A549 (cell line): ENCODE results near the gene AARSD1. TPM values are rescaled to one million over a fixed set of nuclear protein-coding genes. Genes with fewer than 3 reads are reported as not detected.

Source experiments
- ATAC-seq, 2 experiments: fragments of 200-7000 bp in 1 of 2; fragments of >200 bp in 1 of 2; cut with Nextera tagmentation in 1 of 2; cut with Tn5 transposase in 1 of 2; 3 replicates each; pipeline versions ENCODE4 v1.8.0 to v1.9.1; 2018 to 2020; ENCODE audit warnings: mild to moderate bottlenecking in 1 of 2, moderate library complexity in 1 of 2
- CTCF ChIA-PET: fragments of 300-600 bp; sonication (Branson Sonifier 250); formaldehyde crosslinking; extraction: SDS; loops from one replicate; lab custom pipeline; 2021; ENCODE audit warnings: antibody characterized with exemption, inconsistent platforms; lab: Yijun Ruan, JAX
- POLR2A ChIA-PET: fragments of 350-600 bp; formaldehyde crosslinking; extraction: SDS; loops from one replicate; lab custom pipeline; 2021; ENCODE audit warnings: antibody characterized with exemption, inconsistent platforms; lab: Yijun Ruan, JAX
- DNase-seq, 2 experiments: peaks; one replicate each; pipeline versions ENCODE4 v3.0.0 to v3.0.0-alpha.2; 2011 to 2016; ENCODE audit warnings: low read depth in 1 of 2, low spot score in 1 of 2
- FAIRE-seq: peaks from 2 replicates; lab custom pipeline; 2011; peaks lifted over from hg19 to GRCh38; lab: Jason Lieb, UNC
- H3K27ac ChIP-seq, 2 experiments: fragments of >200 bp; sonication (Bioruptor Twin); formaldehyde crosslinking; 3 replicates each; pipeline ENCODE4 v1.5.1; 2016 to 2017
- H3K4me1 ChIP-seq: fragments of >200 bp; sonication (Bioruptor Twin); formaldehyde crosslinking; 3 replicates; pipeline ENCODE4 v1.6.1; 2016
- H3K4me2 ChIP-seq: fragments of >200 bp; sonication (Bioruptor Twin); formaldehyde crosslinking; 3 replicates; pipeline ENCODE4 v1.6.1; 2016
- H3K4me3 ChIP-seq: fragments of >200 bp; sonication (Bioruptor Twin); formaldehyde crosslinking; 3 replicates; pipeline ENCODE4 v1.5.1; 2016
- H3K9me3 ChIP-seq: fragments of >200 bp; sonication (Bioruptor Twin); formaldehyde crosslinking; 3 replicates; pipeline ENCODE4 v1.6.1; 2016
- BCL3 ChIP-seq: fragments of >200 bp; sonication (Bioruptor Twin); formaldehyde crosslinking; IDR thresholded peaks from 3 replicates; pipeline ENCODE4 v1.6.1; 2016
- BHLHE40 ChIP-seq: IDR thresholded peaks from 2 replicates; pipeline ENCODE4 v1.6.1; 2012; ENCODE audit warnings: low read depth, low read length, inconsistent platforms
- CBX8 ChIP-seq: fragments of 200-600 bp; sonication (generic); IDR thresholded peaks from 2 replicates; pipeline ENCODE4 v1.6.1; 2016
- CEBPB ChIP-seq, 2 experiments: fragments of >200 bp in 1 of 2; sonication (Bioruptor Twin) in 1 of 2; formaldehyde crosslinking in 1 of 2; IDR thresholded peaks; 2 replicates each; pipeline ENCODE4 v1.6.1; 2012 to 2016
- ELK1 ChIP-seq: fragments of 150-350 bp; IDR thresholded peaks from 2 replicates; pipeline ENCODE4 v1.6.1; 2014; ENCODE audit warnings: low read depth, mild to moderate bottlenecking, low read length
- FOSB ChIP-seq: fragments of 250-450 bp; sonication (Bioruptor Pico); IDR thresholded peaks from 2 replicates; pipeline ENCODE4 v1.5.0; 2020; ENCODE audit warnings: mild to moderate bottlenecking, moderate library complexity
- GATA3 ChIP-seq: IDR thresholded peaks from 2 replicates; pipeline ENCODE4 v1.6.1; 2012; ENCODE audit warnings: borderline replicate concordance
- HMGXB4 ChIP-seq: fragments of 250-450 bp; sonication (Bioruptor Pico); IDR thresholded peaks from 2 replicates; pipeline ENCODE4 v1.5.0; 2021; ENCODE audit warnings: mild to moderate bottlenecking, moderate library complexity, borderline replicate concordance
- HOXB13 ChIP-seq: fragments of 250-450 bp; sonication (Bioruptor Pico); IDR thresholded peaks from 2 replicates; pipeline ENCODE4 v1.5.0; 2020; ENCODE audit warnings: low read depth, mild to moderate bottlenecking, moderate library complexity
- KDM5A ChIP-seq: fragments of 200-600 bp; sonication (generic); IDR thresholded peaks from 2 replicates; pipeline ENCODE4 v1.6.1; 2016; ENCODE audit warnings: antibody characterized with exemption, mild to moderate bottlenecking
- MAFK ChIP-seq: fragments of 450-650 bp; IDR thresholded peaks from 2 replicates; pipeline ENCODE4 v1.6.1; 2014; ENCODE audit not compliant: partially characterized antibody
- NPAS2 ChIP-seq: fragments of 250-450 bp; sonication (Bioruptor Pico); IDR thresholded peaks from 2 replicates; pipeline ENCODE4 v1.8.0; 2022; ENCODE audit warnings: mild to moderate bottlenecking, moderate library complexity, borderline replicate concordance
- POLR2A ChIP-seq: IDR thresholded peaks from 2 replicates; pipeline ENCODE4 v1.6.1; 2012; ENCODE audit warnings: mild to moderate bottlenecking, low read length
- RAD21 ChIP-seq, 2 experiments: fragments of >200 bp in 1 of 2; sonication (Bioruptor Twin) in 1 of 2; formaldehyde crosslinking in 1 of 2; IDR thresholded peaks in 1 of 2; conservative IDR thresholded peaks in 1 of 2; 2 replicates in 1 of 2; 3 replicates in 1 of 2; pipeline ENCODE4 v1.6.1; 2012 to 2018; ENCODE audit warnings: inconsistent platforms in 1 of 2
- RARB ChIP-seq: fragments of 250-450 bp; sonication (Bioruptor Pico); IDR thresholded peaks from 2 replicates; pipeline ENCODE4 v1.8.0; 2021; ENCODE audit warnings: mild to moderate bottlenecking, moderate library complexity
- REST ChIP-seq: fragments of 200-600 bp; sonication (generic); IDR thresholded peaks from 2 replicates; pipeline ENCODE4 v1.6.1; 2016; ENCODE audit warnings: antibody characterized with exemption, mild to moderate bottlenecking, moderate library complexity
- RNF2 ChIP-seq: fragments of 200-600 bp; sonication (generic); IDR thresholded peaks from 2 replicates; pipeline ENCODE4 v1.6.1; 2016; ENCODE audit warnings: low read depth, mild to moderate bottlenecking, antibody characterized with exemption, moderate library complexity, borderline replicate concordance
- TP53 ChIP-seq: fragments of 250-450 bp; sonication (Bioruptor Pico); IDR thresholded peaks from 2 replicates; pipeline ENCODE4 v1.5.0; 2021; ENCODE audit warnings: mild to moderate bottlenecking, moderate library complexity
- USF2 ChIP-seq: fragments of 450-650 bp; IDR thresholded peaks from 2 replicates; pipeline ENCODE4 v1.6.1; 2014; ENCODE audit warnings: antibody characterized with exemption
- ZC3H11A ChIP-seq: fragments of 450-650 bp; IDR thresholded peaks from 2 replicates; pipeline ENCODE4 v1.6.1; 2014; ENCODE audit warnings: antibody characterized with exemption, mild to moderate bottlenecking
- WGBS: methylation state at CpG from one replicate; pipeline ENCODE4 v1.1.6; 2017; ENCODE audit errors: missing lambda C conversion rate; 5-methylcytosine and 5-hydroxymethylcytosine counted together
- polyA plus RNA-seq, 4 experiments: library from polyadenylated mRNA; depleted of rRNA in 3 of 4; stranded (reverse); fragments of >200 nt; fragmentation: RNase III in 1 of 4; extraction: RNeasy Plus Mini Kit Qiagen cat#74134 plus additional on column Dnase treatment in 1 of 4; gene quantifications; 2 replicates in 3 of 4; 3 replicates in 1 of 4; pipeline ENCODE4 v1.2.3, GENCODE V29; 2011 to 2017

The AARSD1 gene
- polyA plus RNA-seq, 2 of the 4 experiments (the other 2 are of a cell fraction): 66.6 to 70.7 TPM

- Histone ChIP-seq H3K27ac (no peak overlapping the region), H3K4me2 (no peak overlapping the region), H3K4me1 (no peaks in the 10 kb centered on the region), H3K9me3 (no peaks in the 10 kb centered on the region), H3K4me3 (no peak overlapping the region)
- DNase-seq (no peak), ATAC-seq (no peak), FAIRE-seq (no peak)
- WGBS: 100% methylated on average over 1 of the region's 1 CpG
- TF ChIP-seq CEBPB (IDR thresholded peaks at IDR 0.05) (no peak), HMGXB4 (CRISPR knock-in tag) (no peak), NPAS2 (no peak), ZC3H11A (no peak)
- CTCF ChIA-PET: interaction anchor here (1.0 to 6.0 kb wide), 6 partner anchors 9 to 267 kb away, joined by 3 to 41 read pairs (median 6); partner anchors contain the start of gene AOC2
- POLR2A ChIA-PET: no interaction called here
Measured at GRCh38 chr17:42946812-42947211, 17.4 kb downstream of the AARSD1 start.

- ATAC-seq: no peak
- CTCF ChIA-PET: interaction anchor here (1.0 to 9.8 kb wide), 7 partner anchors 7 to 111 kb away, joined by 3 to 303 read pairs (median 10); partner anchors contain the start of genes AOC2, AOC3, PSME3 and RPL27
- no peak overlapping the region for H3K4me3 ChIP-seq
- 34% methylated on average over 3 of the region's 3 CpGs for WGBS
- FAIRE-seq: no peak
- POLR2A ChIA-PET: no interaction called here
- no peaks in the 10 kb centered on the region for H3K4me1 ChIP-seq
- H3K4me2 ChIP-seq: no peak overlapping the region
- no peak for DNase-seq
- H3K27ac ChIP-seq: no peak overlapping the region
- no peaks in the 10 kb centered on the region for H3K9me3 ChIP-seq
- TF ChIP-seq REST (no peak), BHLHE40 (no peak), USF2 (no peak), RARB (no peak), ELK1 (no peak), RAD21 (conservative IDR thresholded peaks at IDR 0.05 in 1 of 2, IDR thresholded peaks at IDR 0.05 in 1 of 2) (no peak), FOSB (CRISPR knock-in tag) (no peak), GATA3 (no peak), KDM5A (no peak), BCL3 (no peak), TP53 (CRISPR knock-in tag) (no peak), RNF2 (no peak), HOXB13 (CRISPR knock-in tag) (no peak), MAFK (no peak), POLR2A (no peak), CBX8 (no peak)
- TF ChIP-seq, all 56 proteins: peak for 0
Measured at GRCh38 chr17:42944211-42944610, 20.0 kb downstream of the AARSD1 start.
